Caki2 (cell line): Measurements from ENCODE around the gene TM4SF1. TPM values are rescaled to one million over a fixed set of nuclear protein-coding genes. Genes with fewer than 3 reads are reported as not detected.
A peak's percentile ranks its signal among the peaks of the same experiment; 100 is the strongest.

ENCODE experiments used
- DNase-seq: peaks from one replicate; pipeline ENCODE4 v3.0.0-alpha.2; 2015; ENCODE audit warnings: low read depth
- in situ Hi-C: cut with HindIII; loops from 2 replicates; pipeline ENCODE4 v1.10.0; 2016; ENCODE audit warnings: low sequenced_read_pairs, low pct_unique_long_range_greater_than_20kb, mixed read lengths
- total RNA-seq: library from RNA; depleted of rRNA; stranded (reverse); fragments of >200 nt; shearing (Covaris generic); gene quantifications from 2 replicates; pipeline ENCODE4 v1.2.3, GENCODE V29; 2014; ENCODE audit warnings: low replicate concordance; rRNA removed

TM4SF1 gene
- total RNA-seq, result 60.5 and 64.6 TPM in 2 replicates

GRCh38 chr3:149377408-149378364 lies at the start of gene TM4SF1:
Gene TM4SF1 (minus strand): TSS chr3:149377649. CDS start chr3:149377547, 102 bp downstream.
- DNase-seq, result peak; percentile 94
- in situ Hi-C loops, result no loop called here

GRCh38 chr3:149426325-149426724 lies 48.9 kb upstream of the TM4SF1 start:
- in situ Hi-C loops, result no loop called here
- no peak for DNase-seq

- no peak for DNase-seq
- in situ Hi-C loops, result no loop called here
Observed at GRCh38 chr3:149424918-149425317, 47.5 kb upstream of the TM4SF1 start.

- in situ Hi-C loops, result no loop called here
- no peak for DNase-seq
Observed at GRCh38 chr3:149421764-149422163, 44.3 kb upstream of the TM4SF1 start.

GRCh38 chr3:149419816-149420215 lies 42.4 kb upstream of the TM4SF1 start:
- in situ Hi-C loops, result no loop called here
- DNase-seq, result no peak

GRCh38 chr3:149417727-149418126 lies 40.3 kb upstream of the TM4SF1 start:
- no peak for DNase-seq
- in situ Hi-C loops, result no loop called here

GRCh38 chr3:149417174-149417573 lies 39.7 kb upstream of the TM4SF1 start:
- in situ Hi-C loops, result no loop called here
- DNase-seq, result no peak

- DNase-seq, result no peak
- in situ Hi-C loops, result no loop called here
Observed at GRCh38 chr3:149415484-149415883, 38.0 kb upstream of the TM4SF1 start.

GRCh38 chr3:149414557-149415231 lies 37.2 kb upstream of the TM4SF1 start:
- in situ Hi-C loops, result no loop called here
- DNase-seq, result no peak

GRCh38 chr3:149411583-149411982 lies 34.1 kb upstream of the TM4SF1 start:
- in situ Hi-C loops, result no loop called here
- no peak for DNase-seq

- in situ Hi-C loops, result no loop called here
- DNase-seq, result no peak
Observed at GRCh38 chr3:149409351-149409750, 31.9 kb upstream of the TM4SF1 start.

- DNase-seq, result no peak
- in situ Hi-C loops, result no loop called here
Observed at GRCh38 chr3:149407898-149408297, 30.4 kb upstream of the TM4SF1 start.

GRCh38 chr3:149406244-149406752 lies 28.8 kb upstream of the TM4SF1 start:
- in situ Hi-C loops, result no loop called here

GRCh38 chr3:149403443-149403842 lies 26.0 kb upstream of the TM4SF1 start:
- in situ Hi-C loops, result no loop called here
- no peak for DNase-seq

More at GRCh38 chr3:149406244-149406752, 28.8 kb upstream of the TM4SF1 start:
- no peak for DNase-seq

GRCh38 chr3:149402481-149402880 lies 25.0 kb upstream of the TM4SF1 start:
- DNase-seq, result no peak
- in situ Hi-C loops, result no loop called here

GRCh38 chr3:149401926-149402310 lies 24.5 kb upstream of the TM4SF1 start:
- no peak for DNase-seq
- in situ Hi-C loops, result no loop called here

GRCh38 chr3:149401212-149401925 lies 23.9 kb upstream of the TM4SF1 start:
- in situ Hi-C loops, result no loop called here
- peak; percentile 67 for DNase-seq

- in situ Hi-C loops, result no loop called here
- DNase-seq, result no peak
Observed at GRCh38 chr3:149400645-149401044, 23.2 kb upstream of the TM4SF1 start.
